ENCODE data around the gene CIAO1.

The CIAO1 gene

GRCh38 chr2:96249654-96250053 lies 16.4 kb upstream of the CIAO1 start:
- no peak for TF ChIP-seq OSR1 (CRISPR knock-in tag; IDR thresholded peaks at IDR 0.05)
- TF ChIP-seq TCF4 (CRISPR knock-in tag; IDR thresholded peaks at IDR 0.05; ENCODE audit: borderline replicate concordance), result peak; percentile 59; the same call in 1 of the 2 replicates
- ATAC-seq, result peak; percentile 72

GRCh38 chr2:96250188-96250587 lies 15.8 kb upstream of the CIAO1 start:
- TF ChIP-seq CSRNP3 (CRISPR knock-in tag; IDR thresholded peaks at IDR 0.05) (no peak), GLIS3 (CRISPR knock-in tag; IDR thresholded peaks at IDR 0.05) (no peak), ZC3H10 (CRISPR knock-in tag; IDR thresholded peaks at IDR 0.05) (no peak), RARB (CRISPR knock-in tag; IDR thresholded peaks at IDR 0.05) (no peak), POU6F1 (CRISPR knock-in tag; IDR thresholded peaks at IDR 0.05; ENCODE audit: borderline replicate concordance, low read depth) (no peak), BACH2 (CRISPR knock-in tag; IDR thresholded peaks at IDR 0.05; ENCODE audit: borderline replicate concordance) (no peak), ESRRG (CRISPR knock-in tag; IDR thresholded peaks at IDR 0.05) (no peak), ZNF70 (CRISPR knock-in tag; IDR thresholded peaks at IDR 0.05) (no peak), ZFP30 (CRISPR knock-in tag; IDR thresholded peaks at IDR 0.05) (no peak), ARNTL (CRISPR knock-in tag; IDR thresholded peaks at IDR 0.05; ENCODE audit: borderline replicate concordance, low read depth) (no peak), ISL1 (CRISPR knock-in tag; IDR thresholded peaks at IDR 0.05) (no peak), CREB5 (CRISPR knock-in tag; IDR thresholded peaks at IDR 0.05; ENCODE audit: low read depth) (no peak), SNAI2 (CRISPR knock-in tag; IDR thresholded peaks at IDR 0.05) (no peak), TOX (CRISPR knock-in tag; IDR thresholded peaks at IDR 0.05; ENCODE audit: borderline replicate concordance) (no peak), CSDC2 (CRISPR knock-in tag; IDR thresholded peaks at IDR 0.05) (no peak), TSHZ2 (CRISPR knock-in tag; IDR thresholded peaks at IDR 0.05) (no peak)
- no peak for ATAC-seq

- ATAC-seq, result peak; percentile 93
- no peak for TF ChIP-seq ZFP3 (CRISPR knock-in tag; IDR thresholded peaks at IDR 0.05)
Observed at GRCh38 chr2:96251721-96252292, 14.2 kb upstream of the CIAO1 start.

GRCh38 chr2:96252526-96252925 lies 13.5 kb upstream of the CIAO1 start:
- no peak for ATAC-seq
- TF ChIP-seq ZNF8 (CRISPR knock-in tag; IDR thresholded peaks at IDR 0.05) (no peak), PPARA (CRISPR knock-in tag; IDR thresholded peaks at IDR 0.05; ENCODE audit: borderline replicate concordance) (no peak), PATZ1 (CRISPR knock-in tag; IDR thresholded peaks at IDR 0.05; ENCODE audit: borderline replicate concordance) (no peak), ZNF70 (CRISPR knock-in tag; IDR thresholded peaks at IDR 0.05) (no peak), ZNF565 (CRISPR knock-in tag; conservative IDR thresholded peaks at IDR 0.05; ENCODE audit: low read depth) (no peak), CSRNP3 (CRISPR knock-in tag; IDR thresholded peaks at IDR 0.05) (no peak), ZC3H10 (CRISPR knock-in tag; IDR thresholded peaks at IDR 0.05) (no peak), CREB5 (CRISPR knock-in tag; IDR thresholded peaks at IDR 0.05; ENCODE audit: low read depth) (no peak), SNAI2 (CRISPR knock-in tag; IDR thresholded peaks at IDR 0.05) (no peak), OSR1 (CRISPR knock-in tag; IDR thresholded peaks at IDR 0.05) (no peak), CSDC2 (CRISPR knock-in tag; IDR thresholded peaks at IDR 0.05) (no peak), POU6F1 (CRISPR knock-in tag; IDR thresholded peaks at IDR 0.05; ENCODE audit: borderline replicate concordance, low read depth) (no peak)
